Sigmoid colon (tissue), 4 donors: ENCODE data around the gene OGFR.

Experiments
- POLR2A ChIP-seq, 2 donors: fragments of 450-650 bp; IDR thresholded peaks; one replicate each; pipeline ENCODE4 v1.6.1; 2016; ENCODE audit warnings: antibody characterized with exemption in 2 of 2, mild to moderate bottlenecking in 2 of 2, moderate library complexity in 2 of 2
- POLR2AphosphoS5 ChIP-seq, 4 donors: sonication (generic); formaldehyde crosslinking; IDR thresholded peaks; one replicate each; pipeline ENCODE4 v1.6.1; 2017; ENCODE audit warnings: antibody characterized with exemption in 4 of 4
- TF ChIP-seq, protein P1 (sequence below), 4 experiments: fragments of 450-650 bp in 3 of 4; fragments of 200-600 bp in 1 of 4; IDR thresholded peaks; one replicate each; pipeline ENCODE4 v1.5.1; 2016 to 2019; ENCODE audit warnings: antibody characterized with exemption in 4 of 4, mild to moderate bottlenecking in 3 of 4, moderate library complexity in 2 of 4

DNA sequence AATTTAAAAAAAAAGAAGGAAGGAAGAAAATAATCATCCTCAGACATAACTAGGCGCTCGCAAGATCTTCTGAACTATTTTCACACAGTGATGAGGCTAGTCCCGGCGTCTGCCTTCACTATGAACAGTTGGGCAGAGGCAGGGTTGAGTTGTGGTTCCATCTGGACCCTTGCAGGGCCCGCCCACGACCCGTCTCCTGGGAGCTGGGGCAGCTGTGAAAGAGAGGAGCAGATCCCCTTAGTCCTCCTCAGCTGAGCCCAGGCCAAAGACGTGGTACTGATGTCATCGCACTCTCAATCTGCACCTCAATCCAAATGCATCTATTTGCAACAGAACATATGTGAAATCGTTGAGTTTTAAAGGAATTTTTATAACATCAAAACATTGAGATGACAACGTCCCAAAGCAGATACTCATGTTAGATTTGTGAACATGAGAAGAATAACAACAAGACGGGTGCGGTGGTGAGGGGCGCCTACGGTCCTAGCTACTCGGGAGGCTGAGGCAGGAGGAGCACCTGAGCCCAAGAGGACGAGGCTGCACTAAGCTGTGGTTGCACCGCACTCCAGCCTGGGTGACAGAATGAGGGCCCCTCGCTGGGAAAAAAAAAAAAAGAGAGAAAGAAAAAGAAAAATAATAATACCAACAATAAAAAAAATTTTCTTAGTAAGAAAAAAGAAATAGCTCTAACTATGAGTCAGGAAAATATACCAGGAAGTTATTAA lies 41.7 kb downstream of the OGFR start:
- no peak for TF ChIP-seq POLR2A (IDR thresholded peaks at IDR 0.05)
- TF ChIP-seq, protein P1, sequence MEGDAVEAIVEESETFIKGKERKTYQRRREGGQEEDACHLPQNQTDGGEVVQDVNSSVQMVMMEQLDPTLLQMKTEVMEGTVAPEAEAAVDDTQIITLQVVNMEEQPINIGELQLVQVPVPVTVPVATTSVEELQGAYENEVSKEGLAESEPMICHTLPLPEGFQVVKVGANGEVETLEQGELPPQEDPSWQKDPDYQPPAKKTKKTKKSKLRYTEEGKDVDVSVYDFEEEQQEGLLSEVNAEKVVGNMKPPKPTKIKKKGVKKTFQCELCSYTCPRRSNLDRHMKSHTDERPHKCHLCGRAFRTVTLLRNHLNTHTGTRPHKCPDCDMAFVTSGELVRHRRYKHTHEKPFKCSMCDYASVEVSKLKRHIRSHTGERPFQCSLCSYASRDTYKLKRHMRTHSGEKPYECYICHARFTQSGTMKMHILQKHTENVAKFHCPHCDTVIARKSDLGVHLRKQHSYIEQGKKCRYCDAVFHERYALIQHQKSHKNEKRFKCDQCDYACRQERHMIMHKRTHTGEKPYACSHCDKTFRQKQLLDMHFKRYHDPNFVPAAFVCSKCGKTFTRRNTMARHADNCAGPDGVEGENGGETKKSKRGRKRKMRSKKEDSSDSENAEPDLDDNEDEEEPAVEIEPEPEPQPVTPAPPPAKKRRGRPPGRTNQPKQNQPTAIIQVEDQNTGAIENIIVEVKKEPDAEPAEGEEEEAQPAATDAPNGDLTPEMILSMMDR (IDR thresholded peaks at IDR 0.05): no peak
- no peak for TF ChIP-seq POLR2AphosphoS5 (IDR thresholded peaks at IDR 0.05)
